Spinal cord (tissue), 10 donors: ENCODE measurements around the gene FAM217B. TPM values are rescaled to one million over a fixed set of nuclear protein-coding genes. Genes with fewer than 3 reads are reported as not detected.

Experiments
- DNase-seq, 6 donors: peaks; one replicate each; pipeline versions ENCODE4 v3.0.0 to v3.0.0-alpha.2; 2013 to 2015; ENCODE audit warnings: low spot score in 6 of 6, low read depth in 4 of 6
- H3K27ac ChIP-seq: one replicate; pipeline ENCODE4 v1.5.1; 2013; ENCODE audit warnings: low read depth, low read length, control low read depth
- H3K27me3 ChIP-seq: one replicate; pipeline ENCODE4 v1.6.1; 2013; ENCODE audit warnings: low read length; ENCODE audit not compliant: control insufficient read depth, insufficient read depth
- H3K36me3 ChIP-seq: one replicate; pipeline ENCODE4 v1.6.1; 2013; ENCODE audit warnings: low read length; ENCODE audit not compliant: control insufficient read depth, insufficient read depth
- H3K4me1 ChIP-seq: one replicate; pipeline ENCODE4 v1.6.1; 2013; ENCODE audit warnings: low read length; ENCODE audit not compliant: control insufficient read depth, insufficient read depth
- H3K4me3 ChIP-seq: one replicate; pipeline ENCODE4 v1.5.1; 2013; ENCODE audit warnings: low read depth, low read length, control low read depth
- H3K9me3 ChIP-seq: one replicate; pipeline ENCODE4 v1.6.1; 2013; ENCODE audit warnings: low read length; ENCODE audit not compliant: control insufficient read depth, insufficient read depth
- whole genome bisulfite sequencing: methylation state at CpG from one replicate; pipeline ENCODE4 v1.1.5; 2013; ENCODE audit warnings: missing lambda C conversion rate; ENCODE audit not compliant: insufficient coverage; 5-methylcytosine and 5-hydroxymethylcytosine counted together
- polyA plus RNA-seq, 2 donors: library from polyadenylated mRNA; unstranded; fragments of 120-200 nt; gene quantifications; one replicate each; pipeline ENCODE4 v1.2.1, GENCODE V29; 2013; ENCODE audit not compliant: insufficient read length in 2 of 2
- total RNA-seq, 2 donors: library from RNA; depleted of rRNA in 1 of 2; stranded (reverse); fragments of 120-200 nt in 1 of 2; fragments of >200 nt in 1 of 2; gene quantifications; one replicate each; pipeline versions ENCODE4 v1.2.3 to v1.2.4, GENCODE V29; 2013 to 2014
- donor health status: healthy.

Gene FAM217B
- total and polyA plus RNA-seq, 4 donors = 11.9 to 30.4 (median 20.7) TPM

DNA sequence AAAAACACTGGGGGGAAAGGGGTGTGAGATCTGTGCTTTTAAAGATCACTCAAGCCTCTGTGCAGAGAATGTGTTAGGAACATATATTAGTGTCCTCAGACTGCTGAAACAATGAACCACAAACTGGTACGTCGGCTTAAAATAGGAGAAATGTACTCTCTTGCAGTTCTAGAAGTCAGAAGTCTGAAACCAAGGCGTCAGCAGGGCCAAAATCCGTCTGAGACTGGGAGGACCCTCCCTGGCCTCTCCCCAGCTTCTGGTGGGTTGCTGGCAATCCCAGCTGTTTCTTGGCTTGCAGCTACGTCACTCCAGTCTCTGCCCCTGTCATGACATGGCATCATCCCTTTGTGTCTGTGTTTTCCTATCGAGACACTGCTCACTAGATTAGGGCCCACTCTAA is 22.0 kb downstream of the FAM217B start:
- 59% methylated on average over 6 of the region's 6 CpGs for WGBS
- Histone ChIP-seq H3K27ac (no peak overlapping the region), H3K9me3 (no peaks in the 10 kb centered on the region), H3K36me3 (no peaks in the 10 kb centered on the region), H3K4me1 (no peaks in the 10 kb centered on the region), H3K4me3 (no peak overlapping the region), H3K27me3 (no peaks in the 10 kb centered on the region)
- DNase-seq = no peak

- DNase-seq = no peak
- no CpG with 5 or more reads among the region's 3 CpGs for WGBS
- Histone ChIP-seq H3K36me3 (no peaks in the 10 kb centered on the region), H3K27me3 (no peaks in the 10 kb centered on the region), H3K27ac (no peak overlapping the region), H3K4me1 (no peaks in the 10 kb centered on the region), H3K4me3 (no peak overlapping the region), H3K9me3 (no peaks in the 10 kb centered on the region)
These were observed 26.2 kb downstream of the FAM217B start for GRCh38 chr20:59966428-59966827.

DNA sequence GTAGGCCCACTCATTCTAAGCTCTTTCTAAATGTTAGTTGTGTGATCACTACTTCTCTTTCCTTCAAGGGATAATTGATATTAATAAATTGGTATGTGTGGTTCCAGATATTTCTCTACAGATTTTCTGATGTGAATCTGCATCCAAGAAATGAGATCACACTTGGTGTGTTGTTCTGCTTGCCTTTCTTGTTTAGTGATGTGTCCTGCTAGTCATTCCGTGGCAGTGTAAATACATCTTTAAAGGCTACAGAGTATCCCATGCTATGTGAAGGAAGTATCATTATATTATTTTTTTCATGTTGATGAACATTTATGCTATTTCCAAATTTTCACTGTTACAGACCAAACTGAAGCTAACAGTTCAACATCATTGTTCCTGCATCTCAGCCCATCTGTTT is 31.2 kb downstream of the FAM217B start:
- no peak overlapping the region for H3K27ac ChIP-seq

DNA sequence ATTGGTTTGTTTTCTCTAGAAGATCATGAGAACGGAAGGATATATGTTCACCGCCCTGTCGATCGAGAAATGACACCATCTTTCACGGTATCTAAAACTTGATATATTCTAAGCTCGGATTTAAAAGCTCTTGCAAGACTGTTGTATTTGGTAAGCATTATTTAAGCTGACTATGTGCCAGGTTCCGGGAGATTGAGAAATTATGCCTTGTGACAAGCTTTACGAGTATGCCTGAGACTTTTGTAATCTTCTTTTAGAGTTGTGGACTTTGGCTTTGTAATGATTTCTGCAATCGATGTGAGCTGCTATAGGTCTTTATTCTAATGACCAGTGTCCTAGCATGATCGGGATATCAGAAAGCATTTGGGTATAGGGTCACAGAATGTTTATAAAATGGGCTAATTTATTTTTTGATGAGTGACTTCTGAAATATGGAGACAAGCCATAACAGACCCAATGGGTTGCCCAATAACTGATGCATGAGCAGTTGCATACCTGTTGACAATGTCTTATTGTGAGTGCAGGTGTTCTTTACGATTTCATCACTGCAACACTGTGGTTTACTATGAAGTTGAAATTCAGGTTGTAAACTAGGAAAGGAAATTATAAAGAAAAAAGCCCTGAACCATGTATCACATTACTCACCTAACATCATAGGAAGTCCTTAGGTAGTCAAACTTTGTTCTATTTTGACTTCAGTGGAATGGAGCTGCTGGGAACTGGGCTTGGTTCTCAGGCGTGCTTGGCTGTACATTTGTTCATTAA is 32.0 kb downstream of the FAM217B start:
- no peaks in the 10 kb centered on the region for H3K36me3 ChIP-seq
- over 99% methylated on average over 8 of the region's 12 CpGs for WGBS
- no peaks in the 10 kb centered on the region for H3K9me3 ChIP-seq

More for the DNA sequence above, 31.2 kb downstream of the FAM217B start:
- peaks cover under 1% of the 10 kb centered on the region for H3K4me1 ChIP-seq
- H3K4me3 ChIP-seq = no peak overlapping the region
- H3K27me3 ChIP-seq = no peaks in the 10 kb centered on the region
- H3K9me3 ChIP-seq = no peaks in the 10 kb centered on the region
- no peak for DNase-seq
- WGBS = no CpG with 5 or more reads among the region's 1 CpG
- H3K36me3 ChIP-seq = no peaks in the 10 kb centered on the region

GRCh38 chr20:59976156-59976782 is 36.1 kb downstream of the FAM217B start:
- 67% methylated on average over 3 of the region's 6 CpGs for WGBS
- peak in 3 of 6 donors; percentile 11 to 70 (median 66) for DNase-seq
- no peak overlapping the region for H3K4me3 ChIP-seq

More for the DNA sequence above, 32.0 kb downstream of the FAM217B start:
- peaks cover 9% of the 10 kb centered on the region for H3K4me1 ChIP-seq
- no peaks in the 10 kb centered on the region for H3K27me3 ChIP-seq
- no peak for DNase-seq
- no peak overlapping the region for H3K27ac ChIP-seq
- no peak overlapping the region for H3K4me3 ChIP-seq

DNA sequence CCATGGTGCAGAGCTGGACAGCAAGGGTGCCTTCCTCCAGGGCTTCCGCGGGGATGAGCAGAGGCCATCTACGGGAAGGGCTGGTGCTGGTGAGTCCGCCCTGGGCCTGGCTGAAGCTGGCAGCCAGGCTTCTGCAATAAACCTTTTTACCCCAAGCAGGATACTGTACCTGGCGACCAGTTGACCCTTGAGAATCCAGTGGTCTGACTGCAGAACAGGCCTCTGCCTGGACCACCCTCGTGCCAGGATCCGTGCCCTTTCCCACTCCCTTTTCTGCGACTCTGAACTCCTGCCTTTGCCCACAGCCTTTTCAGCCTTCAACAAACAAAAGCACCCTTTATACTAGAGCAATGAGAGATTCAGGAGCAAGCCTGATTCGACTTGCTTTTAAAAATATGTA is 36.9 kb downstream of the FAM217B start:
- no peaks in the 10 kb centered on the region for H3K9me3 ChIP-seq
- peaks cover 9% of the 10 kb centered on the region for H3K4me1 ChIP-seq
- 72% methylated on average over 7 of the region's 9 CpGs for WGBS
- H3K27me3 ChIP-seq = no peaks in the 10 kb centered on the region
- peak overlapping the region; percentile 50 for H3K27ac ChIP-seq
- H3K36me3 ChIP-seq = no peaks in the 10 kb centered on the region
- DNase-seq = no peak
- no peak overlapping the region for H3K4me3 ChIP-seq

More at GRCh38 chr20:59976156-59976782, 36.1 kb downstream of the FAM217B start:
- Histone ChIP-seq H3K4me1 (peaks cover 9% of the 10 kb centered on the region), H3K27me3 (no peaks in the 10 kb centered on the region), H3K9me3 (no peaks in the 10 kb centered on the region), H3K36me3 (no peaks in the 10 kb centered on the region), H3K27ac (peak overlapping the region; percentile 50)

- H3K36me3 ChIP-seq = no peaks in the 10 kb centered on the region
- no peak overlapping the region for H3K4me3 ChIP-seq
- H3K27ac ChIP-seq = no peak overlapping the region
- no peaks in the 10 kb centered on the region for H3K4me1 ChIP-seq
- H3K9me3 ChIP-seq = no peaks in the 10 kb centered on the region
- H3K27me3 ChIP-seq = no peaks in the 10 kb centered on the region
- DNase-seq = peak in 1 of 6 donors; percentile 68
- 82% methylated on average over 4 of the region's 9 CpGs for WGBS
These were observed 42.9 kb downstream of the FAM217B start for GRCh38 chr20:59983076-59983475.

DNA sequence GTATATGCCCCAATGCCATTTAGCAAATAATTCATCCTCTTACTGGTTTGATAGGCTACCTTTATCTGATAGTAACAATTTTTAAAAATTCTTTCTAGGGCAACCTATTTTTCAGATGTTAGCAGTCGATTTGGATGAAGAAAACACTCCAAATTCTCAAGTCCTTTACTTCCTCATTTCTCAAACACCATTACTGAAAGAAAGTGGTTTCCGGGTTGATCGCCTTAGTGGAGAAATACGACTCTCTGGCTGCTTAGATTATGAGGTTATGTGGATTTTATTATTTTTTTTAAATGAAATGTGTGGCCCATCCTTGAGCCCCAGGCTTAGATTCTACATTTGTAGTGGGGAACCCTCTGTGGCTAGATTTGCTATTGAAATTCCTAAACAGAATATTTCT is 44.4 kb downstream of the FAM217B start:
- no peak overlapping the region for H3K4me3 ChIP-seq
- WGBS = no CpG with 5 or more reads among the region's 4 CpGs
- no peaks in the 10 kb centered on the region for H3K4me1 ChIP-seq
- no peaks in the 10 kb centered on the region for H3K36me3 ChIP-seq
- H3K27me3 ChIP-seq = no peaks in the 10 kb centered on the region
- no peak overlapping the region for H3K27ac ChIP-seq
- H3K9me3 ChIP-seq = no peaks in the 10 kb centered on the region
- no peak for DNase-seq

GRCh38 chr20:59985164-59985563 is 45.0 kb downstream of the FAM217B start:
- no peaks in the 10 kb centered on the region for H3K4me1 ChIP-seq
- no peak overlapping the region for H3K4me3 ChIP-seq
- WGBS = 94% methylated on average over 3 of the region's 8 CpGs
- no peak overlapping the region for H3K27ac ChIP-seq
- DNase-seq = no peak
- H3K9me3 ChIP-seq = no peaks in the 10 kb centered on the region
- H3K27me3 ChIP-seq = no peaks in the 10 kb centered on the region
- H3K36me3 ChIP-seq = no peaks in the 10 kb centered on the region

- Histone ChIP-seq H3K36me3 (no peaks in the 10 kb centered on the region), H3K4me1 (no peaks in the 10 kb centered on the region), H3K4me3 (no peak overlapping the region), H3K27ac (no peak overlapping the region), H3K9me3 (no peaks in the 10 kb centered on the region), H3K27me3 (no peaks in the 10 kb centered on the region)
- no CpG with 5 or more reads among the region's 3 CpGs for WGBS
- DNase-seq = no peak
These were observed 45.7 kb downstream of the FAM217B start for GRCh38 chr20:59985864-59986263.
